MV-4-11 (cell line): ENCODE results near the gene PLXDC1.

Experiments used
- DNase-seq: peaks from one replicate; lab custom pipeline; 2025; lab: John Stamatoyannopoulos, UW

Gene PLXDC1

GRCh38 chr17:39014044-39014794 is 137.2 kb downstream of the PLXDC1 start:
- DNase-seq, result peak; percentile 5
